ENCODE data around the gene PRAMEF20. TPM values are rescaled to one million over a fixed set of nuclear protein-coding genes. Genes with fewer than 3 reads are reported as not detected.

Gene PRAMEF20
- total RNA-seq, 2 experiments from 2014 or later = not detected

Other genes starting within 250 kb of the PRAMEF20 start
- gene HNRNPCL4, start 244.8 kb upstream of the PRAMEF20 start, total RNA-seq = not detected
- not detected for gene PRAMEF9, start 238.6 kb upstream of the PRAMEF20 start, total RNA-seq
- not detected for gene PRAMEF13, start 209.0 kb upstream of the PRAMEF20 start, total RNA-seq
- gene PRAMEF18, start 184.3 kb upstream of the PRAMEF20 start, total RNA-seq = not detected
- gene PRAMEF5, start 156.3 kb upstream of the PRAMEF20 start, total RNA-seq = not detected
- not detected for gene PRAMEF8, start 125.3 kb upstream of the PRAMEF20 start, total RNA-seq
- not detected for gene PRAMEF33, start 106.9 kb upstream of the PRAMEF20 start, total RNA-seq
- not detected for gene PRAMEF15, start 94.9 kb upstream of the PRAMEF20 start, total RNA-seq
- not detected for gene PRAMEF14, start 63.3 kb upstream of the PRAMEF20 start, total RNA-seq
- not detected for gene PRAMEF19, start 38.5 kb upstream of the PRAMEF20 start, total RNA-seq
- not detected for gene PRAMEF17, start 20.8 kb upstream of the PRAMEF20 start, total RNA-seq
- not detected for gene LRRC38, start 103.6 kb downstream of the PRAMEF20 start, total RNA-seq
- gene PDPN, start 173.4 kb downstream of the PRAMEF20 start, total RNA-seq = not detected